HG03442 (cell line): ENCODE data around the gene ARHGEF16.

Experiments
- ATAC-seq: cut with Tn5 transposase; IDR thresholded peaks from one replicate; pipeline ENCODE4 v1.9.1; 2021; ENCODE audit warnings: mild to moderate bottlenecking, moderate library complexity; ENCODE audit not compliant: unreplicated experiment

ARHGEF16 gene

DNA sequence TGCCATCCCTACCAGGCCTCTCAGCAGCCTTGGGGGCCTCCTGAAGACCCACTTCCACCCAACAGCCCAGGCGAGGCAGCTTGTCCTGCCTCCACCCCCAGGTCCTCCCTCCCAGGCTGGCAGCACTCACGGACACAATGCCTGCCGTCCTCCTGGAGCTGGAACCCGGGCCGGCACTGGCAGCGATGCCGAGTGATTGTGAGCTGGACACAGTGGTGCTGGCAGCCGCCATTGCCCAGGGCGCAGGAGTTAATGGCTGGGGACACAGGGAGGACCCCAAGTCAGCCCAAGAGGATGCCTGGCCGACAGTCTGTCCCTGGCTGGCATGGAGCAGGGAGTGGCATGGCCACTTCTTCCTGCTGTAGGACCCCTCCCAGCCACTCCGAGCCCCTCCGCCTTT is 60.8 kb downstream of the ARHGEF16 start:
- no peak for ATAC-seq

- ATAC-seq, result no peak
Measured at GRCh38 chr1:3515774-3516480, 61.5 kb downstream of the ARHGEF16 start.

DNA sequence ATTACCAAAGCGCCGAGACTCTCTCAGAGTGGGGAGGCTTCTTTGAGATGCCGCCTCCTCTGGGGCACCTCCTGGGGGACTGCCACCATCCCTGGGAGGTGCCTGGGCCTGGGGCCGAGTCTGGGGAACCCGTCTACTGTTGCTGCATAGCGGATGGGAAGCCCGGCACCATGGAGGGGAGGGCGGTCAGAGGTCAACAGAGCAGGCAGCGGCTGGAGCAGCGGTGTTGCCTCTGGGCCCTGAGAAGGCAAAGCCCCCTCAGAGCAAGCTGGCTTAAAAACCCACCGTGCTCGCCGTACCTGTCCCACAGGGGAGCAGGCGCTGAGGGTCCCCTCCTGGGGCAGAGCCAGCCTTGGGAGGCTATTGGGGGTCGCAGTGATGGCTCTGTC is 62.0 kb downstream of the ARHGEF16 start:
- ATAC-seq, result no peak

GRCh38 chr1:3516911-3517675 is 62.6 kb downstream of the ARHGEF16 start:
- no peak for ATAC-seq

DNA sequence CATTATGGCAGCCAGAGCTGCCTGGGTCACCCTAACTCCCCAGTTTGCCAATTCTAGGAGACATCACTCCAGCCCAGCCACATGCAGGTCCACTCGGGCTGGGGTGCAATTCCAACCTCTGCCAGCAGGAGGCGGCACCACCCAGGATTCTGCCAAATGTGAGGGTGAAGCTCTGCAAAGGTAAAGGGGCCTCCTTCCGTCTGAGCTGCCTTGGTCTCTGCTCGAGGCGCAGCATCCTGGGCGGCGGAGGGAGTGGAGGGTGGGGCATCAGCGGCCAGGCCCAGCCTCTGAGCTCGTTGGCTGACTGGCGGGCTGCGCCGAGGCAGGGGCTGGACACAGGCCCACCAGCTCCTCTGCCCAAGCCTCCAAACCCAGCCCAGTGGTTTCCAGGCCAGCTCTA is 63.8 kb downstream of the ARHGEF16 start:
- no peak for ATAC-seq

DNA sequence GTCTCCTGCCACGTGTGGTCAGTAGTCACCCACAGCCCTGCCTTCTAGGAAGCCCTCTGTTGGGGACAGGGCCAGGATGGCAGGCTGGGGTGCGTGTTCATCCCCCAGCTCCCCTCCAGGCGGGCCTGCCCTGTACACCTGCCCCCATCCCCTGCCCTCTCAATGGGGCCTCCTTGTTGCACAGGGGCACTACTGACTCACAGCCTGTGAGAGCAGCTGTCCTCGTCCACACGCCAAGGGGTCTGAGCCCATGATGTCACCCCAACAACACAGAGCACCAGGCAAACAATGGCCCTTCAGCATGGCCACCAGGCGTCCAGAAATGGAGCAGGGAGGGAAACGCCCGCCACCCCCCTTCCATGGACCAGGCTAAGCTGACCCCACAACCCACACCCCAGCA is 64.3 kb downstream of the ARHGEF16 start:
- ATAC-seq, result no peak

DNA sequence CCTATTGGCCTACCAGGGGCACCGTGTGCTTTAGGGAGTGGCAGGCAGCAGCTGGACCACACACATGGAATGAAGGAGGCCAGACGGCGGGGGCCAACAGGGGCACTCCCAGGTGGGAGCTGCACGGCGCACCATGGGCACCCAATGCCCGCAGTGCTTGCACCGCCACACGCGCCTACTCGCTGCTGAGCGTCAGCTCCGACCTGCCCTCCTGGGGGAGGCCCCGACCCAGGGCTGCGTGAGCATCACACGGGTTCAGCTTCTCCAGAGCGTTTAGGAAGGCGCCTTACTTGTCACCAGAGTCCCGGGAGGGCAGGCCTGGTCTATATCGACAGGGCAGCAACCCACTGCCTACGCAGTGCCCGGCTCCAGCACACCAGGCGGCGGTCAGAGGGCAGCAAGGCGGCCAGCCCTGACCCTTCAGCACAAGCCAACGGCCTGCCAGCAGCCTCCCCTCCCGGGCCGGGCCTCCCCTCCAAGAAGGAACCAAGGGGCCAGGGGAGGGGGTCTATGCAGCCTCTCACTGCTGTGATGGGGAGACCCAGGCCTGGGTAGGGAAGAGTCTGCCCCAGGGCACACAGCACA is 64.9 kb downstream of the ARHGEF16 start:
- no peak for ATAC-seq

DNA sequence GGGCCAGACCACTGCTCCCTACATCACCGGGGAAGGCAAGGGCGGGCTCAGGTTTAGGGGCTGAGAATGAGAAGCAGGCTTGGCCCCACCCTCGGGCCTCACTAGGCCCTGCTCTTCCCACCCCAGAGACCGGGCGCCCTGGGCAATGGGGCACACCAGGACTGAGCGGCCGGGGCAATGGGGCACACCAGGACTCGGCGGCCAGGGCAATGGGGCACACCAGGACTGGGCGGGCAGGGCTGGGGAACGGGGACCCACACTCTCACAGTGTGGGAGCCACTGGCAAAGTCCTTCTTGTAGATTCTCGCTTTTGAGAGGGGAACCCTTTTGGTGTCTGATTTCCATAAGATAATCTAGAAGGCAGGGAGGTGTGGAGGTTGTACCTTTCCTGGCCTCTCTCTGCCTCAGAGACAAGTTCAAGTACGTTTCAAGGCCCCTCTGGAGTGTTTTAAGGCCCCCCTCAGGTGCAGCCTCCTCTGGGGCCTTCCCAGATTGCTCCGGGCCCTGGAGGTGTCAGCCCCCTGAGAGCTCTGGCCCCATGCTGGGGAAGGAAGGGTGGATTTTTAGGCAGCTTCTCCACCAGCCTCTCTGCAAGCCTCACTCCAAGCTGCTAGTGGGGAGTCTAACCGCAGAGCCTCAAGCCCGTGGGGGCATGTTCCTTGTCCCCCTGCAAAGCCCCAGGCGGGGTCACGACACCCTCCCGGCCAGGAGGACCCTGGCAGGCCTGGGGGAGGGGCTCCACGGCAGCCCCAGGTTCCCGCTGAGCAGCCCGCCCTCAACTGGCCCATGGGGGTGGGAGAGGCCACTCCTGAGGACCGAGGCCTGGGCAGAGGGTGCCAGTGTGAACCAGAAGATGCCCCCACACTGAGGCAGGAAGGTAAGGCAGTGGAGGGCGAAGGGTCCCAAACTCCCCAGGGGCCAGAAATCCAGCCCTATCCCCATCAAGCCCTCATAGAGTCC is 66.2 kb downstream of the ARHGEF16 start:
- no peak for ATAC-seq

DNA sequence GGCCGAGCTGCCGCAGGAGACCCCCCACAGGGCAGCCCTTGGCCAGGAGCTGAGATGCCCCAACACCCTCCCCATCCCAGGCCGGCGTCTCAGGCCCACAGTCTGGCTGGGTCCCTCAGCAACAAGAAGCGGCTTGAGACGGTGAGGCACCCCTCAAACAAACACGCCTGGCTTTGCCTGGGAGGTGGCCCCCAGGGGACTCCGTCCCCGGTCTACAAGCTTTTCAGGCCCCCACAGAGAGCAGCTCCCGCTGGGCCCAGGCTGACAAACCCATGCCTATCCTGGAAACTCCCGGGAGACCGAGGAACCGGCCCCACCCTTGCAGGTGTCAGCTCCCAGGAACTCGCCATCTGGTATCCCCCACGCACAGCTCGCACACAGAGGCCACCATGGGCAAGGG is 67.0 kb downstream of the ARHGEF16 start:
- no peak for ATAC-seq

GRCh38 chr1:3522112-3522511 is 67.6 kb downstream of the ARHGEF16 start:
- ATAC-seq, result no peak

GRCh38 chr1:3522564-3523265 is 68.2 kb downstream of the ARHGEF16 start:
- ATAC-seq, result no peak

DNA sequence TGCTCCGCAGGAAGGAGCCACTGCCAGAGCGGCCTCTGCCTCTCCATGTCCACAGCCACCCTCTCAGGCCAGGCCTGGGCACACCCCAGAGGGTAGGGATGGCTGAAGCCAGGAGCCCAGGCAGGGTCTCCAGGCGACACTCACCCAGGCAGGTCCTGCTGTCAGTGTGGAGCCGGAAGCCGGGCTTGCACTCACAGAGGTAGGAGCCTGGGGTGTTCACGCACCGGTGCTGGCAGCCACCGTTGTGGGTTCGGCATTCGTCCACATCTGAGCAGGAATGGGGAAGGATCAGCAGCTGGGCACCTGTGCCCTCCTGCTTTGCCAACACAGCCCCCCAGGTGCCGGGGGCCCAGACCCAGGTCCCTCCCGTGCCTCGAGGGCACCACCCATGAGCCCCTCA is 69.5 kb downstream of the ARHGEF16 start:
- ATAC-seq, result no peak

DNA sequence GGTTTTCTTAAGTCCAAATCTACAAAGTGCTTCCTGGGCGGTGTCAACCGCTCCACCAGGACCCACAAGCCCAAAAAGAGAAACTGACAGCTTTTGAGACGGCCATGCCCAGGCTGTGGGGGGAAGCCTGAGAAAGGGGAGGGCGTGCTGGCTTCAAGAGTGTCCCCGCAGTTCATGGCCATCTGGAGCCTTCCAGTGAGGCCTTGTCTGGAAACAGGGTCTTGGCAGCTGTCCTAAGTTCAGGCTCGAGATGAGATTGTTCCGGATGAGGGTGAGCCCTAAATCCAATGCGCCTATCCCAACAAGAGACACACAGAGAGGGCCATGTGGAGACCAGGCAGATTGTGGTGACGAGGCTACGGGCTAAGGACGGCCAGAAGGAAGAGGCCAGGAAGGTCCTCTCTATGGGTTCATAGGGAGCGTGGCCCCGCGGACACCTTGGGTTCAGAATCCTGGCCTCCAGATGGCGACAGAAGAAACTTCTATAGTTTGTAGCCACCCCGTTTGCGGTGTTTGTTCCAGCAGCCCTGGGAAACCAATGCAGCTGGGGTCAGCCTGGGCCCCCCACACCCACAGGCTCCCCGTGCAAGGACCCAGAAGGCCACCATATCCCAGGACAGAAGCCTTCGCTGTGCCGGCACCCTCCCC is 70.2 kb downstream of the ARHGEF16 start:
- no peak for ATAC-seq

- ATAC-seq, result no peak
Measured at GRCh38 chr1:3525551-3526482, 71.4 kb downstream of the ARHGEF16 start.

- no peak for ATAC-seq
Measured at GRCh38 chr1:3527774-3528173, 73.3 kb downstream of the ARHGEF16 start.

GRCh38 chr1:3529099-3529729 is 74.7 kb downstream of the ARHGEF16 start:
- ATAC-seq, result no peak

GRCh38 chr1:3530086-3530925 is 75.8 kb downstream of the ARHGEF16 start:
- ATAC-seq, result no peak
